ENCODE results near the gene TMEM50B.
"Not testable (repeated sequence)": the region's sequence is repeated elsewhere in the genome, so short reads cannot be mapped to it uniquely, and the experiment has no call there.

TMEM50B gene

DNA sequence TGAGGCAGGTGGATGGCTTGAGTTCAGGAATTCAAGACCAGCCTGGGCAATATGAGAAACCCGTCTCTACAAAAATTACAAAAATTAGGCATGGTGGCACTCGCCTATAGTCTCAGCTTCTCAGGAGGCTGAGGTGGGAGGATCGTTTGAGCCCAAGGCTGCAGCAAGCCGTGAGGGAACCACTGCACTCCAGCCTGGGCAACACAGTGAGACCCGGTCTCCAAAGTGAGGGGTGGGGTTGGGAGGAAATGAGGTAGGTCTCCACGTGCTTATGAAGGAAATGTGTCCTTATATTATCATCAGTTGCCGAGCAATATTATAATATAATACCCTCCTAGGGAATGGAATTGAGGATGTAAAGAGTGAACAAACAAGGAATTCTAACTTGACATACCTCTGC lies 2.7 kb downstream of the TMEM50B start:
- Mint-ChIP-seq H3K36me3 (ENCODE audit: low read depth) (peaks cover 23% of the 10 kb centered on the region), H3K27ac (no peak overlapping the region), H3K4me1 (peaks cover 23% of the 10 kb centered on the region), H3K9me3 (peaks cover 15% of the 10 kb centered on the region), H3K4me3 (peak overlapping the region; percentile 50), H3K27me3 (ENCODE audit: low read depth, poor library complexity) (peaks cover 11% of the 10 kb centered on the region)
- TF ChIP-seq, protein P1, sequence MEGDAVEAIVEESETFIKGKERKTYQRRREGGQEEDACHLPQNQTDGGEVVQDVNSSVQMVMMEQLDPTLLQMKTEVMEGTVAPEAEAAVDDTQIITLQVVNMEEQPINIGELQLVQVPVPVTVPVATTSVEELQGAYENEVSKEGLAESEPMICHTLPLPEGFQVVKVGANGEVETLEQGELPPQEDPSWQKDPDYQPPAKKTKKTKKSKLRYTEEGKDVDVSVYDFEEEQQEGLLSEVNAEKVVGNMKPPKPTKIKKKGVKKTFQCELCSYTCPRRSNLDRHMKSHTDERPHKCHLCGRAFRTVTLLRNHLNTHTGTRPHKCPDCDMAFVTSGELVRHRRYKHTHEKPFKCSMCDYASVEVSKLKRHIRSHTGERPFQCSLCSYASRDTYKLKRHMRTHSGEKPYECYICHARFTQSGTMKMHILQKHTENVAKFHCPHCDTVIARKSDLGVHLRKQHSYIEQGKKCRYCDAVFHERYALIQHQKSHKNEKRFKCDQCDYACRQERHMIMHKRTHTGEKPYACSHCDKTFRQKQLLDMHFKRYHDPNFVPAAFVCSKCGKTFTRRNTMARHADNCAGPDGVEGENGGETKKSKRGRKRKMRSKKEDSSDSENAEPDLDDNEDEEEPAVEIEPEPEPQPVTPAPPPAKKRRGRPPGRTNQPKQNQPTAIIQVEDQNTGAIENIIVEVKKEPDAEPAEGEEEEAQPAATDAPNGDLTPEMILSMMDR (IDR thresholded peaks at IDR 0.05): no peak
- no peak for DNase-seq

DNA sequence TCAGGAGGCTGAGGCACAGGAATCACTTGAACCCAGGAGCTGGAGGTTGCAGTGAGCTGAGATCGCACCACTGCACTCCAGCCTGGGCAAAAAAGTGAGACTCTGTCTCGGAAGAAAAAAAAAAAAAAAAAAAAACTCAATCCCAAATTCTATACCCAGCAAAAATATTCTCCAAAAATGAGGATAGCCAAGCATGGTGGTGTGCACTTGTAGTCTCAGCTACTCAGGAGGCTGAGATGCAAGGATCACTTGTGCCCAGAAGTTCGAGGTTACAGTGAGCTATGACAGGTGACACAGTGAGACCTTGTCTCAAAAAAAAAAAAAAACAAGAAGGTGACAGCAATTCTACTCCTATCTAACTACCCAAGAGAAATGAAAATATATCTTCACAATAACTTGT lies 6.4 kb downstream of the TMEM50B start:
- H3K4me3 Mint-ChIP-seq: no peak overlapping the region
- H3K9me3 Mint-ChIP-seq: peaks cover 15% of the 10 kb centered on the region
- H3K36me3 Mint-ChIP-seq (ENCODE audit: low read depth): peaks cover 28% of the 10 kb centered on the region
- H3K27ac Mint-ChIP-seq: no peak overlapping the region
- no peak for DNase-seq
- H3K27me3 Mint-ChIP-seq (ENCODE audit: low read depth, poor library complexity): no peaks in the 10 kb centered on the region
- H3K4me1 Mint-ChIP-seq: peaks cover 3% of the 10 kb centered on the region
- TF ChIP-seq, protein P1 (IDR thresholded peaks at IDR 0.05): no peak

DNA sequence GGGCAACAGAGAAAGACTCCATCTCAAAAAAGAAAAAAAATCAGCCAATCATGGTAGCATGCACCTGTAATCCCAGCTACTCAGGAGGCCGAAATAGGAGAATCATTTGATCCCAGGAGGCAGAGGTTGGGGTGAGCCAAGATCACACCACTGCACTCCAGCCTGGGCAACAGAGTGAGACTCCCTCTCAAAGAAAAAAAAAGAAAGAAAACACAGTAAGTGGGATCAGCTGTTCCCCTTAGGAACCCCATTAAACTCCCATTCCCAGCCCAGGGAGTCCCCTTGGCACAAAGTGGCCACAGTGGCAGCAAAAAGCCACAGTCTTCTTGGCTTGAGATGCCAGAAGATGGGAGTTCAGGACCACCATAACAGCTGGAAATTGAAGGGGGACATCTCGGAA lies 9.1 kb downstream of the TMEM50B start:
- no peak overlapping the region for H3K27ac Mint-ChIP-seq
- H3K4me1 Mint-ChIP-seq: no peaks in the 10 kb centered on the region
- no peaks in the 10 kb centered on the region for H3K27me3 Mint-ChIP-seq (ENCODE audit: low read depth, poor library complexity)
- TF ChIP-seq, protein P1 (IDR thresholded peaks at IDR 0.05): no peak
- DNase-seq: no peak
- peaks cover 15% of the 10 kb centered on the region for H3K9me3 Mint-ChIP-seq
- H3K4me3 Mint-ChIP-seq: no peak overlapping the region
- H3K36me3 Mint-ChIP-seq (ENCODE audit: low read depth): peaks cover 21% of the 10 kb centered on the region

DNA sequence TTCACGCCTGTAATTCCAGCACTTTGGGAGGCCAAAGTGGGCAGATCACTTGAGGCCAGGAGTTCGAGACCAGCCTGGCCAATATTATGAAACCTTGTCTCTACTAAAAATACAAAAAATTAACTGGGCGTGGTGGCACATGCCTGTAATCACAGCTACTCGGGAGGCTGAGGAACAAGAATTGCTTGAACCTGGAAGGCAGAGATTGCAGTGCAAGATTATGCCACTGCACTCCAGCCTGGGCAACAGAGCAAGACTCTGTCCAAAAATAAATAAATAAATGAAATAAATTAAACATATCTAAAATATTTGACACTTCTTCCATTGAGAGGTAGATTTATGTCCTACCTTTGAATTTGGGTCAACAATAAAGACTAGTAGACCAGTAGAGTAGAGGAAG lies 10.6 kb downstream of the TMEM50B start:
- not testable (repeated sequence) for DNase-seq, H3K27ac Mint-ChIP-seq, H3K4me3 Mint-ChIP-seq

DNA sequence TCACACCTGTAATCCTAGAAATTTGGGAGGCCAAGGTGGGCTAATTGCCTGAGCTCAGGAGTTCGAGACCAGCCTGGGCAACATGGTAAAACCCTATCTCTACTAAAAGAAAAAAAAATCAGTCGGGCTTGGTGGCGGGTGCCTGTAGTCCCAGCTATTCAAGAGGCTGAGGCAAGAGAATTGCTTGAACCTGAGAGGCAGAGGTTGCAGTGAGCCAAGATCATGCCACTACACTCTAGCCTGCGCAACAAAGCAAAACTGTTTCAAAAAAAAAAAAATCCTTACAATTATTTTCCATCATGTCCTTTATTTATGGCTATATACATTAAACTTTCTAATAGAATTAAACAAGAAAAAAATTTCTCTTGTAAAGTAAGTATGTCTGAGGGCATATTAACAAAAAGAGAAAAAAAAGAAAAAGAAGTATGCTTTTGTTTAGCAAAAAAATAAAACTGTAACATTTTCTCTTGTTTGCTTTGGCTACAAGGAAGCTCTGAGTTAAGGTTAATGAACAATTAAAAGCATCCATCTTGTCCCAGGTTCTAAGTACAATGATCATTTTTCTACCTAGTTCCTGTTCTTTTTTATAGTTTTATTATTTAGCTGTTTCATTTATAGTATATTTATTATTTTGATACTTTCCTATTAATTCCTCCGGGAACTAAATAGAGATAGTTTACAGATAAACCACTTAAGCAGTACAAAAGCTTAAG lies 18.1 kb downstream of the TMEM50B start:
- no peak overlapping the region for H3K4me3 Mint-ChIP-seq
- TF ChIP-seq, protein P1 (IDR thresholded peaks at IDR 0.05): no peak
- H3K36me3 Mint-ChIP-seq (ENCODE audit: low read depth): peaks cover 8% of the 10 kb centered on the region
- no peaks in the 10 kb centered on the region for H3K9me3 Mint-ChIP-seq
- no peaks in the 10 kb centered on the region for H3K4me1 Mint-ChIP-seq
- no peaks in the 10 kb centered on the region for H3K27me3 Mint-ChIP-seq (ENCODE audit: low read depth, poor library complexity)
- no peak for DNase-seq
- H3K27ac Mint-ChIP-seq: no peak overlapping the region

More for the DNA sequence above, 10.6 kb downstream of the TMEM50B start:
- Mint-ChIP-seq H3K9me3 (peaks cover 15% of the 10 kb centered on the region), H3K36me3 (ENCODE audit: low read depth) (peaks cover 21% of the 10 kb centered on the region)
- not testable (repeated sequence) for H3K4me1 Mint-ChIP-seq; H3K27me3 Mint-ChIP-seq (ENCODE audit: low read depth, poor library complexity)

DNA sequence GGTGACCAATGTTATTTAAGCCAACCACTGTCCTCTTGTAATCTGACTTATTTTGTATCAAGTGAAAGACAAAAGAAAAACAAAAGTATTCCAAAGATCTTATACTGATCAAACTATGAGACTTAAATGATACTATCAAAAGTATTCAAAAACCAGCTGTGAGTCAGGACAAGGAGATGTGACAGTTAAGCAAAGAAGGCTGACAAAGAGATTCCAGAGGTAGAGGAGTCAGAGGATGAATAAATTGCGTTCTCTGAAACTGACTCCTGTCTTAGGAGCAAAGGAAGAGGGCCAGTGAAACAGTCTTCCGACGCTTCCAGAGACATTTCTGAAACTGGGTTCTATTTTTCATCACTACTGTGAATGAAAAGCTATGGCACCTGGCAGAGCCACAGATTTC lies 20.9 kb downstream of the TMEM50B start:
- Mint-ChIP-seq H3K4me3 (no peak overlapping the region), H3K27me3 (ENCODE audit: low read depth, poor library complexity) (no peaks in the 10 kb centered on the region), H3K4me1 (no peaks in the 10 kb centered on the region), H3K9me3 (no peaks in the 10 kb centered on the region), H3K27ac (no peak overlapping the region), H3K36me3 (ENCODE audit: low read depth) (peaks cover 8% of the 10 kb centered on the region)
- DNase-seq: no peak
- TF ChIP-seq, protein P1 (IDR thresholded peaks at IDR 0.05): no peak

Data from nephron progenitor cell (in vitro differentiated cells).